HL-60 (cell line): ENCODE measurements around the gene PPM1H.

Experiments used
- CTCF ChIP-seq: IDR thresholded peaks from one replicate; pipeline ENCODE4 v1.5.1; 2011; ENCODE audit warnings: low read length, control low read depth, inconsistent platforms; ENCODE audit not compliant: insufficient read depth
- POLR2AphosphoS5 ChIP-seq: IDR thresholded peaks from 2 replicates; pipeline ENCODE4 v1.6.1; 2012; ENCODE audit warnings: low read depth
- REST ChIP-seq: IDR thresholded peaks from 2 replicates; pipeline ENCODE4 v1.6.1; 2012; ENCODE audit warnings: low read depth; ENCODE audit not compliant: insufficient replicate concordance
- SPI1 ChIP-seq: IDR thresholded peaks from 2 replicates; pipeline ENCODE4 v1.6.1; 2012; ENCODE audit warnings: low read depth, mild to moderate bottlenecking, borderline replicate concordance

- TF ChIP-seq CTCF (no peak), REST (no peak), POLR2AphosphoS5 (no peak), SPI1 (peak; percentile 74; the same call in 1 of the 2 replicates)
Measured at GRCh38 chr12:62914443-62915203, 20.3 kb downstream of the PPM1H start.
